SK-N-SH treated with all-trans-retinoic acid at 6 μM for 48 hours (cell line): Measurements from ENCODE around the gene DYNC1LI1.

Experiments
- ATAC-seq: fragments of 200-7000 bp; cut with Tn5 transposase; 3 replicates; pipeline ENCODE4 v1.9.1; 2020; ENCODE audit warnings: mild to moderate bottlenecking, moderate library complexity
- BACH2 ChIP-seq: fragments of 250-450 bp; sonication (Bioruptor Pico); IDR thresholded peaks from 2 replicates; pipeline ENCODE4 v1.9.0; 2021; ENCODE audit warnings: mild to moderate bottlenecking, borderline replicate concordance
- CREB5 ChIP-seq: fragments of 250-450 bp; sonication (Bioruptor Pico); IDR thresholded peaks from 2 replicates; pipeline ENCODE4 v1.5.1; 2020; ENCODE audit warnings: low read depth, mild to moderate bottlenecking, moderate library complexity
- CSDC2 ChIP-seq: fragments of 250-450 bp; sonication (Bioruptor Pico); IDR thresholded peaks from 2 replicates; pipeline ENCODE4 v1.5.0; 2020; ENCODE audit warnings: mild to moderate bottlenecking, moderate library complexity
- CSRNP3 ChIP-seq: fragments of 250-450 bp; sonication (Bioruptor Pico); IDR thresholded peaks from 2 replicates; pipeline ENCODE4 v1.5.1; 2021; ENCODE audit warnings: mild to moderate bottlenecking, moderate library complexity
- ESRRG ChIP-seq: fragments of 250-450 bp; sonication (Bioruptor Pico); IDR thresholded peaks from 2 replicates; pipeline ENCODE4 v1.6.1; 2021; ENCODE audit warnings: mild to moderate bottlenecking
- ISL1 ChIP-seq: fragments of 250-450 bp; sonication (Bioruptor Pico); IDR thresholded peaks from 2 replicates; pipeline ENCODE4 v2.1.2; 2022; ENCODE audit warnings: mild to moderate bottlenecking, moderate library complexity
- OSR1 ChIP-seq: fragments of 250-450 bp; sonication (Bioruptor Pico); IDR thresholded peaks from 2 replicates; pipeline ENCODE4 v1.8.0; 2022; ENCODE audit warnings: moderate library complexity, mild to moderate bottlenecking, inconsistent platforms
- PATZ1 ChIP-seq: fragments of 250-450 bp; sonication (Bioruptor Pico); IDR thresholded peaks from 2 replicates; pipeline ENCODE4 v1.8.0; 2020; ENCODE audit warnings: mild to moderate bottlenecking, moderate library complexity, borderline replicate concordance
- POU6F1 ChIP-seq: fragments of 250-450 bp; sonication (Bioruptor Pico); IDR thresholded peaks from 2 replicates; pipeline ENCODE4 v1.8.0; 2021; ENCODE audit warnings: low read depth, mild to moderate bottlenecking, moderate library complexity, borderline replicate concordance
- PPARA ChIP-seq: fragments of 250-450 bp; sonication (Bioruptor Pico); IDR thresholded peaks from 2 replicates; pipeline ENCODE4 v1.5.0; 2020; ENCODE audit warnings: mild to moderate bottlenecking, borderline replicate concordance
- RARB ChIP-seq: fragments of 250-450 bp; sonication (Bioruptor Pico); IDR thresholded peaks from 2 replicates; pipeline ENCODE4 v1.8.0; 2021; ENCODE audit warnings: mild to moderate bottlenecking, moderate library complexity
- SNAI2 ChIP-seq: fragments of 250-450 bp; sonication (Bioruptor Pico); IDR thresholded peaks from 2 replicates; pipeline ENCODE4 v1.5.0; 2020; ENCODE audit warnings: mild to moderate bottlenecking, moderate library complexity
- TOX ChIP-seq: fragments of 250-450 bp; sonication (Bioruptor Pico); IDR thresholded peaks from 2 replicates; pipeline ENCODE4 v1.8.0; 2021; ENCODE audit warnings: mild to moderate bottlenecking, moderate library complexity, borderline replicate concordance
- TSHZ2 ChIP-seq: fragments of 250-450 bp; sonication (Bioruptor Pico); IDR thresholded peaks from 2 replicates; pipeline ENCODE4 v1.5.0; 2020; ENCODE audit warnings: mild to moderate bottlenecking, moderate library complexity
- ZC3H10 ChIP-seq: fragments of 250-450 bp; sonication (Bioruptor Pico); IDR thresholded peaks from 2 replicates; pipeline ENCODE4 v1.5.1; 2021; ENCODE audit warnings: mild to moderate bottlenecking, moderate library complexity
- ZFP3 ChIP-seq: fragments of 250-450 bp; sonication (Bioruptor Pico); IDR thresholded peaks from 2 replicates; pipeline ENCODE4 v1.5.0; 2020; ENCODE audit warnings: mild to moderate bottlenecking, moderate library complexity
- ZFP30 ChIP-seq: fragments of 450-650 bp; formaldehyde crosslinking; IDR thresholded peaks from 2 replicates; pipeline ENCODE4 v1.5.0; 2022; ENCODE audit warnings: mild to moderate bottlenecking, moderate library complexity
- ZNF565 ChIP-seq: fragments of 450-650 bp; formaldehyde crosslinking; conservative IDR thresholded peaks from 2 replicates; pipeline ENCODE4 v1.5.0; 2020; ENCODE audit warnings: low read depth, mild to moderate bottlenecking, moderate library complexity
- ZNF70 ChIP-seq: fragments of 450-650 bp; formaldehyde crosslinking; IDR thresholded peaks from 2 replicates; pipeline ENCODE4 v1.5.0; 2020; ENCODE audit warnings: mild to moderate bottlenecking, moderate library complexity
- ZNF8 ChIP-seq: fragments of 450-650 bp; formaldehyde crosslinking; IDR thresholded peaks from 2 replicates; pipeline ENCODE4 v1.5.0; 2020; ENCODE audit warnings: mild to moderate bottlenecking, moderate library complexity

The DYNC1LI1 gene

DNA sequence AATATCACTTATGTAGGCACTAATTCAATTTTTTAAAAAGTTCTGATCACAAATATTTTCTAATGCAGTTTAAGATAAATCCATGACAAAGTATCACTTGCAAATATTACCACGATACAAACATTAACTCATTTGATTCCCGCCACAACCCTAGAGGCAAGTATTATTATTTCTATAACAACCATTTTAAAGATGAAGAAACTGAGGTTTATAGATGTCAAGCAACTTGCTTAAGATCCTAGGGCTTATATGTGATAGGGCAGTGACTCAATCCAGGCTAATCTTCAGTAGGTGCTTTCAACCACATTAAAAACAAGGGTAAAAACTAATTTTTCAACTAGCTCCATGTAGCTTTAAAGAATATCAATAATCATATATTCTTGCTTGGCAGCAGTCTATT, 1.7 kb downstream of the DYNC1LI1 start:
- ATAC-seq, result no peak
- no peak for TF ChIP-seq ZC3H10
- TF ChIP-seq CSRNP3 (CRISPR knock-in tag), result no peak
- no peak for TF ChIP-seq TOX (CRISPR knock-in tag)
- TF ChIP-seq ZNF565 (CRISPR knock-in tag), result no peak
- no peak for TF ChIP-seq ZFP3 (CRISPR knock-in tag)
- no peak for TF ChIP-seq ZNF8 (CRISPR knock-in tag)
- no peak for TF ChIP-seq ZNF70 (CRISPR knock-in tag)
- TF ChIP-seq PATZ1 (CRISPR knock-in tag), result no peak
- no peak for TF ChIP-seq ZFP30 (CRISPR knock-in tag)
- no peak for TF ChIP-seq ESRRG (CRISPR knock-in tag)
- TF ChIP-seq ISL1 (CRISPR knock-in tag), result no peak
- no peak for TF ChIP-seq CREB5 (CRISPR knock-in tag)
- TF ChIP-seq PPARA (CRISPR knock-in tag), result no peak
- no peak for TF ChIP-seq OSR1
- no peak for TF ChIP-seq RARB
- no peak for TF ChIP-seq POU6F1
- TF ChIP-seq TSHZ2 (CRISPR knock-in tag), result no peak
- TF ChIP-seq, all 23 proteins: peak for 0

GRCh38 chr3:32564195-32564594, 6.5 kb downstream of the DYNC1LI1 start:
- TF ChIP-seq POU6F1, result no peak
- no peak for TF ChIP-seq CSDC2 (CRISPR knock-in tag)
- TF ChIP-seq, all 23 proteins: peak for 0
- ATAC-seq, result no peak

- ATAC-seq, result no peak
- no peak for TF ChIP-seq POU6F1
- no peak for TF ChIP-seq TSHZ2 (CRISPR knock-in tag)
- TF ChIP-seq PATZ1 (CRISPR knock-in tag), result no peak
- TF ChIP-seq BACH2 (CRISPR knock-in tag), result no peak
- no peak for TF ChIP-seq ZFP3 (CRISPR knock-in tag)
- TF ChIP-seq ZFP30 (CRISPR knock-in tag), result no peak
- no peak for TF ChIP-seq ESRRG (CRISPR knock-in tag)
- no peak for TF ChIP-seq ISL1 (CRISPR knock-in tag)
- no peak for TF ChIP-seq SNAI2 (CRISPR knock-in tag)
Observed at GRCh38 chr3:32562640-32563039, 8.0 kb downstream of the DYNC1LI1 start.
